Limb (tissue), 2 donors: ENCODE measurements around the gene DNMBP.
A peak's percentile ranks its signal among the peaks of the same experiment; 100 is the strongest.
"Not testable (repeated sequence)": the region's sequence is repeated elsewhere in the genome, so short reads cannot be mapped to it uniquely, and the experiment has no call there.

ENCODE experiments used
- DNase-seq, 2 donors: peaks; one replicate each; pipeline ENCODE4 v3.0.0-alpha.2; 2016; ENCODE audit errors: extremely low spot score in 2 of 2

The DNMBP gene

GRCh38 chr10:99946051-99946450 lies 63.7 kb downstream of the DNMBP start:
- not testable (repeated sequence) for DNase-seq

GRCh38 chr10:99945263-99945662 lies 64.5 kb downstream of the DNMBP start:
- peak in 1 of 2 donors; percentile 66 for DNase-seq

DNA sequence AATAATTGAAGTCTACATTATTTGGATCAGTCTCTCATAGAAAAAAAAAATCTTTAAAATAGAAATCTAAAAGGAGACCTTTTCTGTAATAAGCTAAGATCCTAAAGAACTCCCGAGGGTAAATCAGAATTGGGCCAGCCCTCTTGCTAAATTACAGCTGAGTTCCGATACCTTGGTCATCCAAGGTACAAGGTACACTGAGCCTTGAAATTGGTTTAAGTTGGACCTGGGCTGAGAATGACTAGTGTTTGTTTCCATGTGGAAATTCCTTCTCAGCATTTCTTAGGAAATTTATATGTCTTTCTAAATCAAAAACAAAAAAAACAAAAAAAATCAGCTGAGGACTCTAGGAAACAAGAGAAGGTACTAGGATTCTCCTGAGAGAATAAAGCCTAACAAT lies 64.9 kb downstream of the DNMBP start:
- no peak for DNase-seq

- no peak for DNase-seq
These were observed 65.8 kb downstream of the DNMBP start for GRCh38 chr10:99943908-99944307.

- no peak for DNase-seq
These were observed 67.6 kb downstream of the DNMBP start for GRCh38 chr10:99941942-99942820.

- DNase-seq, result no peak
These were observed 71.2 kb downstream of the DNMBP start for GRCh38 chr10:99938563-99938962.

DNA sequence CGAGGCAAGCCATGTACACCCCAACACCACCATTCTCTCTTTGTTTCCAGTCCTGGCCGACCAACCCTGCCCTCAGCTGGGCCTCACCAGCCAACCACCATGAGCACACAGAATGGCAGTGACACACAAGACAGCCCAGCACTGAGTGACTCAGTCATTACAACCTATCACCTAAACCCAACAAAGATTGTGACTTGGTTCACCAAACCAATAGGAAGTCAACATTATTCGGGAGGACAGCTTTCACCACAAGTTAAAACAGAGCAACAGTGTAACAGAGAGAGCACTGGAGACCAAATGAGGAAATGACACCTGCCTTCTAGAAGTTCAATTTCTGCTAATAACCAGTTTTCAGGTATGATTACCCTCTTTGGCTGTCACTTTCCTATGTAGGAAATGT lies 72.1 kb downstream of the DNMBP start:
- no peak for DNase-seq

GRCh38 chr10:99932203-99932957 lies 77.4 kb downstream of the DNMBP start:
- not testable (repeated sequence) for DNase-seq

DNA sequence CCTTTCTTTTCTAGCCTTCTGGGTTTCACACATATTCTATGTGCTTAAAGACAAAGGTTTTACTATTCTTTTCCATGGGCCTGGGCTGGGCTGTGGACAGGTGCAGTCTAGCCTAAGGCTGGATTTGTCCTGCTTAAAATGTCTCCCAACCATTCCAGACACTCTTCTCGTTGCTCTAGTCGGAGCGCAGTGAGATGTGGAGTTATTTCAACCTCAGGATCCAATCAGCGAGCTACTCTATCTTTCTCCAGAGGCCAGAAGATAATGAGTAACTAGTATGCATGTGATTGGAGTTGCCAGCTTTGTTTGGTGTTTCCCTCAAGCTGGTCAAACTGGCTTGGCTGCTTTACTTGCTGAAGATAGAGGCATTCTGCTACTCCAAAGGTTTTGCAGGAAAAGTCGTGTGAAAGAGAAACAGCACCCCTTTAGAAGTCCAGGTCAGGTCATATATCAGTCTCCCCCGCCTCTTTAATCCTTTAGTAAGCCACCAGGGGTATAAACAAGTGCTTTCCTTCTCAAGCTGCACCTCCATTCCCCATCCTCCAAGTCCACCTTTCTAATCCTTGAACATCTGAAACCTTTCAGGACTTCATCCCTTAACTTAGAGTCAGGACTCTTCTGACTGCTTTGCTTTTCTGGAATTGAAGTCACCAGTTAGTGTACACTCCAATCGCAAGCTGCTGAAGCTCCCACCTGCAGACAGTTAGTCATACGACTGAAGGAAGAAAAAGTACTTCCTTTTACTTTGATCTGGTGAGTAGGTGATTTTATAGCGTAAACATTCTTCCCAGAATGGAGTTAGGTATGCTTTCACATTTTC lies 78.8 kb downstream of the DNMBP start:
- DNase-seq, result no peak

GRCh38 chr10:99929360-99929759 lies 80.4 kb downstream of the DNMBP start:
- no peak for DNase-seq

GRCh38 chr10:99927721-99928280 lies 81.9 kb downstream of the DNMBP start:
- DNase-seq, result no peak

DNA sequence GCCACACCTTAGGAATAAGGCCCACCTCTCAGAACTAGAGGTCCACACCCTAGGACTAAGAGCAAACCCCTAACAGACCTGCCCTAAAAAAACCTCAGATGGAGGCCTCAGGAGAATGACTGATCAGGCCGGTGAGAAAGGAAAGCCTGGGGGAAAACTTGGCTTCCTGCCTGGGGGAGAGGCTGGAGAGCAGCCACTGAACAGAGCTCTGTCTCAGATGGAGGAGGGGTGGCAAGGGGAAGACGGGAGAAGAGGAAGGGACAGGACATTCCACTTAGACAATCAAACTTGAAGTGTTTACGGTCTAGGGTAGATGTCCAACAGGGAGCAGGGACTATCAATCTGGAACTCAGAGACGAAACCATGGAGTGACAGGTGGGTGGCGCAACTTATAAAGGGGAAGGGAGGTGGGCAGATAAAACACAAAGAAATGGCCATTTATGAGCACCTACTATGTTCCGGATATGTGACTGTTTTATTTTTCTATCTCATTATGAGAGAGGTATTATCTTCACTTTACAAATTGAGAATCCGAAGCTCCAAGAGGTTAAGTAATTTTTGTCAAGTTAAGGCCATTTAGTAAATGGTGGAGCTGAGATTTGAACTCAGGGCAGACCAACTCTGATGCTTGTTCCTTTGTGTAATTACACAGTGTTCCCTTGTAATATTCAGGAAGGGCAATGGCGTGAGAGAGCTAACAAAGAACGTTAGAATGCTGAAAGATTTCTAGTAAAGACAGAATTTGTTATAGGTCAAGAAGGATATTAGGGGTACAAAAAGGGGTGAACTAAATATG lies 82.6 kb downstream of the DNMBP start:
- DNase-seq, result no peak

- DNase-seq, result no peak
These were observed 85.1 kb downstream of the DNMBP start for GRCh38 chr10:99924451-99925255.

DNA sequence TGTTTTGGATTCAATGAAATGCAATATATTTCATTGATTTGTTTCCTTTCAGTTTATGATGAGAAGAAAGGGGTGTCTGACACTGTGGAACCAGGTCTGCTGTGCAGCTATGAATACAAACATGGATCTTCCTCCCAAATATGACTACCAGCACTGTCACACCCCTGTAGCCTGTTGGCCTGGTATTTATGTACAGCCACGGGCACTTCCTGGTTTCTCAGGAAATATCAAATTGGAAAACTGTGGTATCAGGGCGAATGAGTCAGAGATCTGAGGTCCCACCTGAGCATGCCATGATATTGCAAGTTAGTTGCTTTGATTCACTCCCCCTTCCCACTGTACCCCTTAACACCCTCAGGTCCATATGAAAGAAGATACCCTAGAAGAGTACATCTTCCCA lies 87.8 kb downstream of the DNMBP start:
- no peak for DNase-seq

- no peak for DNase-seq
These were observed 88.8 kb downstream of the DNMBP start for GRCh38 chr10:99920901-99921300.

DNA sequence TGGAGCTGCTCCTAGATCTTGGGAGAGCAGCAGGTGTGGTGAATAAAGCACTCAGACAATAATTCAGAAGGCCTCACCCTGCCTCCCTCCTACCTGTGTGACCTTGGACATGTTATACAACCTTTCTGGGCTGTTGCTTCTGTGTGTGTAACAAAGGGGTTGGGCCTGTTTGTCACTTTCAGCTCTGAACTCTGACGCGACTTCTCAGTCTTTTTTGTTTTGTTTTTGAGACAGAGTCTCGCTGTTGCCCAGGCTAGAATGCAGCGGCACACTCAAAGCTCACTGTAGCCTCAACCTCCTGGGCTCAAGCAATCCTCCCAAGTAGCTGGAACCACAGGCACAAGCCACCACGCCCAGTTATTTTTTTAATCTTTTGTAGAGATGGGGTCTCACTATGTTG lies 89.3 kb downstream of the DNMBP start:
- DNase-seq, result no peak

DNA sequence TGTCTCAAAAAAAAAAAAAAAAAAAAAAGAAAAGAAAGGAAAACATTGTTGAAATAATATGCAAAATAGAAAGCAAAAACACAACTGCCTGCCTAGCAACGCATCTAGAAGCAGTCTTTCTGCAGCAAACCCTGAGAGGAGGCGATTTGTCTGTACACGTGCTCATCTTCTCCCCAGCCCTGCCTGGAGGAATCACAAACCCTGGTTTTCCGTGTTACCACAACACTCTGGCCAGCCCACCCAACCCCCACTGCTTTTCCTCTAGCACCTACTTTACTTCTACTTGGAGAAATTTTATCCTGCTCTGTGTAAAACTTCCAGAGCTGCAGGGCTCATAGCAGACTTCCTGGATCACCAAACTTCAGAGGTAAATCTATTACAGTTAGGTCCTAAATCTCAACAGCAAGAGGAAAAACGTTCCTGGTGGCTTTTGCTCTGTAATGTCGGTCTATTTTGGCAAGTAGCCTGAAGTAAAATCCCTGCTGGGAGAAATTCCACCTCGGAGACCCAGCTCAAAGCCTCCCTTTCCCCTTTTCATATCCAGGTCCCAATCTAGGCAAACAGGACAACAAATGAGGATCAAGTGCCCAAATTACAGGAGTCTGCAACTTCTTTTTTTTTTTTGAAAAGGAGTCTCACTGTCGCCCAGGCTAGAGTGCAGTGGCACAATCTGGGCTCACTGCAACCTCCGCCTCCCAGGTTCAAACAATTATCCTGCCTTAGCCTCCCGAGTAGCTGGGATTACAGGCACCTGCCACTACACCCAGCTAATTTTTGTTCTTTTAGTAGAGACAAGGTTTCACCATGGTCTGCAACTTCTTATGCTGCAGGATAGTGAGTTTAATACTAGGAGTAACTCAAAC lies 91.6 kb downstream of the DNMBP start:
- DNase-seq, result peak; percentile 65 to 69

GRCh38 chr10:99916776-99917175 lies 93.0 kb downstream of the DNMBP start:
- no peak for DNase-seq

DNA sequence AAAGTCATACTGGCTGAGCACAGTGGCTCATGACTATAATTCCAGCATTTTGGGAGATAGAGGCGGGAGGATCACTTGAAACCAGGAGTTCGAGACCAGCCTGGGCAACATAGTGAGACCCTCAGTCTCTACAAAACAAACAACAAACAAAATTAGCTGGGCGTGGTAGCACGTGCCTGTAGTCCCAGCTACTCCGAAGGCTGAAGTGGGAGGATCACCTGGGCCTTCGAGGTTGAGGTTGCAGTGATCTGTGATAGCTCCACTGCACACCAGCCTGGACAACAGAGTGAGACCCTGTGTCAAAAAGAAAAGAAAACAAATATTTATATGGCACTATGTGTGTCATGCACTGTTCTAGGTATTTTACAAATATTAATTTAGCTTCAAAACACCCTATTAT lies 94.3 kb downstream of the DNMBP start:
- no peak for DNase-seq
